GM18520 (cell line): ENCODE data around the gene ACVRL1.

Experiments
- ATAC-seq: cut with Tn5 transposase; IDR thresholded peaks from one replicate; pipeline ENCODE4 v1.9.1; 2021; ENCODE audit not compliant: unreplicated experiment

The ACVRL1 gene

DNA sequence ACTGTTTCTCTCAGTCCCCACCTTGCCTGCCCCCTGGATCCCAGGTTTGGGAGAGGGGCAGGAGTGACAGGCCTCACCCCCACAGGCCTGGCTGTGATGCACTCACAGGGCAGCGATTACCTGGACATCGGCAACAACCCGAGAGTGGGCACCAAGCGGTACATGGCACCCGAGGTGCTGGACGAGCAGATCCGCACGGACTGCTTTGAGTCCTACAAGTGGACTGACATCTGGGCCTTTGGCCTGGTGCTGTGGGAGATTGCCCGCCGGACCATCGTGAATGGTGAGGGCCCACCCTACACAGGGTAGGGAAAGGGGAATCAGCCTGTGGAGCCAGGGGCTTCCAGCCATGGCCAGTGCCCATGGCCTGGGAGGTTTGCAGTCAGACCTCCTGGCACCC lies 8.6 kb downstream of the ACVRL1 start:
- no peak for ATAC-seq

DNA sequence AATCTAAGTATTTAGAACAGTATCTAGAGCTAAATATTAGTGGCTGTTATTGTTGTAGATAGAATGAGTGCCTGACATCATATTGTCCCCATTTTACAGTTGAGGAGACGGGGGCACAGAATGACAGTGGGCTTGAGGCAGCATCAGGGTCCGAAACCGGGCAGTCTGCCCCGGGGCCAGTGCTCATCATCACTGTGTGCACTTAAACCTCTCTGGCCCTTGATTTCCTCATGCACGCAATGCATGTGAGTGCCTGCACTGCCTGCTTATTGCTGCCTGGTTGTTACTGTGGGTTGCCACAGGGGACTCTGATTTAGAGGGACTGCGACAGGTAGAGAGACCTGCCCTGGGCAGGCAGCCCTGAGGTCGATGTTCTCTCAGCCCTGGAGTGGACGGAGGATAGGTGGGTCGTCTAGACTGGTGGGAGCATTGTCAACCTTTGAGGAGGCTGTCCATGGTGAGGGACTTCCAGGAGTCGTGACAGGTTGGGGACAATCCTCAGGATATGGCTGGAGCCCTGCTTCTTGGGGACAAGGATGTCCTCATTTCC lies 9.8 kb downstream of the ACVRL1 start:
- ATAC-seq = no peak

DNA sequence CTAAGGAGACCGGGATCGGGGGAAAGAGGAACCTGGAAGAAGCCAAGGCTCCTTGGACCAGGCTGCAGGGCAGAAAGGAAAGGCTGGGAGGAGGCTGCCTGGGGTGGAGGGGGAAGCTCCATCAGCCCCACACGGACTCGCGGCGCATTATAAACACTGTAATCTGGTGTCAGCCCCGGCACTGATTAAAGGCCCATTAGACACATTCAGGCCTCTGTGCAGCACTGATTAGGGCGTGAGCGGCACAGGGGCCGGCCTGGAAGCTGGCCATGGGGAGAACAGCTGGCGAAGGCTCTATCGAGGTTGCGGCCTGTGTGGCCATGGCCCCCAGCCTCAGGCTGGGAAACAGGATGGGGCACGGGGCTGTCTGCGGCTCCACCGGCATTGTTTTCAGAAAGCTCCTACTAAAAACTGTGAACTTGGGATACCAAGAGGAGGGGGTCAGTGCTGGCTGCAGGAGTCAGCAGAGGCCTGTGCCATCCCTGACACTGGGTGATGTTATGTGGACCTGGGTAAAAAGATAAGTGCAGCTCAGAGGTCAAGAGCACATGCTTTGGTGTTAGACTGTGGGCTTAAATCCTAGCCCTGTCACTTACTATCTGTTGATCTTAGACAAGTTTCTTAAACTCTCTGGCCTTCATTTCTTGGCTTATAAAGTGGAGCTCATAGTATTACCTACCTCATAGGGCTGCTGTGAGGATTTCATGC lies 10.6 kb downstream of the ACVRL1 start:
- no peak for ATAC-seq

DNA sequence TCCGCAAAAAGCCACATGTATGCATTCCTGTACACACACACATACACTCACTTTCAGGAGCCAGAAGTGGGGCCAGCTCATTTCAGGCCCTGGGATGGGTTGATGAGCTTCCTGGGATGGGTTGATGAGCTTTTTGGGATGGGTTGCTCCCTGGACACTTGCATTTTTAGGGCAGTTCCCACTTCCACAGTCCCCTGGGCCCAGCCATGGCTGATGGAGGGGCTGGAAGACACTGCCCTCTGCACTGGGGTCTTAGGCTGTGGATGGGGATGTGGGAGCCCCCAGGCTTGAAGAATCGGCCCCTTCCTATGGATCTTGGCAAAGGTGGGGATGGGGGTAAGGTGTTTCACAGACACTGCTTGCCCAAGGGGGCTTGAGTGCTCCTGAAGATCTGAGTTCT lies 12.7 kb downstream of the ACVRL1 start:
- no peak for ATAC-seq

DNA sequence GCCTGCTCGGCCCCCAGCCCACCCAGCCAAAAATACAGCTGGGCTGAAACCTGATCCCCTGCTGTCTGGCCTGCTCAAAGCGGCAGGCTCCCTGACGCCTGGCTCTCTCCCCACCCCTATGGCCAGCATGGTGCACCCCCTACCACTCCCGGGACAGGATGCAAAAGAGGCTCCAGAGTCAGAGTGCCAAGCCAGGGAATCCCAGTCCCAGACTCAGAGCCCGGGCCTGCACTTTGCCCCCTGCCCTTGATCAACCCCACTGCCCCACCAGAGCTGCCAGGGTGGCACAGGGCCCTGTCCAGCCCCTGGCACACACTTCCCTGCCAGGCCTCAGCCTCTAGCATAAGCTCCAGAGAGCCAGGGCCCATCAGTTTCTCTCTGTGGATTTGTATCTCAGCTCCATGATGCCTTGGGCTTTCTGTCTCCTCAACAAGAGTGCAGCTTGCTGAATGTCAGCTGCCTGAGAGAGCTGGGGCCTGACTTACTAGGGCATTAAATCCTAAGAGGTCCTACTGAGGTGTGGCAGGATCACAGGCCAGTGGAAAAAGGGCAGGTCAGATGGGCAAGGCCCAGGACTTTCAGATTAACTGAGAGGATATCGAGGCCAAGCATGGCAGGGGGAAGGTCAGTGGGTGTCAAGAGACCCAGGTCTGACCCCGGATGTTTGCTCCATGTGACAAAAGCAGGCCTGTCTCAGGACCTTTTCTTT lies 13.9 kb downstream of the ACVRL1 start:
- no peak for ATAC-seq

DNA sequence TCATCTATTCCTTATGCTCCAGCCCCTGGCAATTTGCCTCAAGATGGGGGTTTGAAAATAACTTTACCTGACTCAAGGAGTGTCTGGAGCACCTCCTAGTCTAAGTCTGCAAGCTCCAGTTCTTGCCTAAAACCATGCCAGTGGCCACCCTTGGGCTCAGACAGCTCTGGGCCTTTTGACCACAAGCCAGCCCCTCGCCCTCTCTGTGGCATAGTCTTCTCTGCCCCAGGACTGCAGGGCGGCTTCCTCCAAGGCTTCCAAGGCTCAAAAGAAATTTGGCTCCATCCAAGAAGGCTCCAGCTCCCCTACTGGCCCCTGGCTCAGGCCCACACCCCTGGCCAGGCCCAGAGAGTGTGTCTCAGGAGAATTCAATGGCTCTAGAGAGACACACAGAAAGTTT lies 14.8 kb downstream of the ACVRL1 start:
- no peak for ATAC-seq

DNA sequence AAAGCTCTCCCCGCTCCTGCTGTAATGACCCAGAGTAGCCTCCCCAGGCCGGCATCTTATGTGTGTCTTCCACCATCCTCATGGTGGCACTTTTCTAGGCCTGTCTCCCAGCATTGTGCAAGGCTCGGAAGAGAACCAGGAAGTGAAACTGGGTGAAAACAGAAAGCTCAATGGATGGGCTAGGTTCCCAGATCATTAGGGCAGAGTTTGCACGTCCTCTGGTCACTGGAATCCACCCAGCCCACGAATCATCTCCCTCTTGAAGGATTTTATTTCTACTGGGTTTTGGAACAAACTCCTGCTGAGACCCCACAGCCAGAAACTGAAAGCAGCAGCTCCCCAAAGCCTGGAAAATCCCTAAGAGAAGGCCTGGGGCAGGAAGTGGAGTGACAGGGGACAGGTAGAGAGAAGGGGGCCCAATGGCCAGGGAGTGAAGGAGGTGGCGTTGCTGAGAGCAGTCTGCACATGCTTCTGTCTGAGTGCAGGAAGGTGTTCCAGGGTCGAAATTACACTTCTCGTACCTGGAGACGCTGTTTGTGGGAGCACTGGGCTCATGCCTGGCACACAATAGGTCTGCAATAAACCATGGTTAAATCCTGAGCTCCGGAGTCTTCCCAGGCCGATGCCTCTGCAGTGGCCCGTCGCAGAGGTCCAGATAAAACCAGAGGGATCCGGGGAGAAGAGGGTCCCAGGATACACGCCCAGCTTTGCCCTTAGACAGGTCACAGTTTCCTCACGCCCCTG lies 15.6 kb downstream of the ACVRL1 start:
- no peak for ATAC-seq

DNA sequence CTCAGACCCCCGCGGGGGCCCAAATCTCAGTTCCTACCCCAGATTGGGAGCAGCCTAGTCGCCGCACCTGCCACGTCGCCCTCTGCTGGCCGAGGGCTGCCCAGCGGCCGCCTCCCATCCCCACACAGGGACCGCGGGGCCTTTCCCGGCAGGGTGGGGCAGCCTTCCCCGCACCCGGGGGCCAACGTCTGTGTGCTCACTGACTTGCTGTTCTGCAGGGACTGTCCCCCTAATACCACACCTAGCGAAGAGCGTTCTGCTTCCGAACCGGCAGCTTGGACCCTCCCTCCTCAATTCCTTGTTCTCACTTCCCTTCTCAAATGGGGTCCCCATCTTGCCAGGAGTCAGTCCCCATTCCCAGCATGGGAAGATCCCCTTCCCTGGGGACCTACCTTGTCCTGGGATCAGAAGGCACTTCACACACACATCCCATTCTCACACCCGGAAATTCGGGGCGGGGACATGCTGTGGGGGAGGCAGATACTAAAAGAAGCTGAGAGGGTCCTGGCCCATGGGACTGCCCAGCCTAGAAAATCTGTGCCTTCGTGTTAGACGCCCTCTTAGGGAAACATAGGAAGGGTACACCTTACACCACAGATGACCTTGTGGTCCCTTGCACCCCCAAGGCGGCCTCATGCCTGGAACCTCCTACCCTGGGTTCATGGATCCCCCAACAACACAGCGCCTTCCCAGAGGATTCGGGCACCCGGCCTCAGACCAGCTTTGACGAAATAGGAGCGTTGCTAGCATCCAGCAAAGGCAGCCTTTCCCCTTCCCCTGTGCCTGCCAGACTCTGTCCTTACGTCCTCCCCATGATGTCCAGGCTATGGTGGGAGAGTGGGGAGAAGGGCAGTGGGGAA lies 16.4 kb downstream of the ACVRL1 start:
- ATAC-seq = no peak

DNA sequence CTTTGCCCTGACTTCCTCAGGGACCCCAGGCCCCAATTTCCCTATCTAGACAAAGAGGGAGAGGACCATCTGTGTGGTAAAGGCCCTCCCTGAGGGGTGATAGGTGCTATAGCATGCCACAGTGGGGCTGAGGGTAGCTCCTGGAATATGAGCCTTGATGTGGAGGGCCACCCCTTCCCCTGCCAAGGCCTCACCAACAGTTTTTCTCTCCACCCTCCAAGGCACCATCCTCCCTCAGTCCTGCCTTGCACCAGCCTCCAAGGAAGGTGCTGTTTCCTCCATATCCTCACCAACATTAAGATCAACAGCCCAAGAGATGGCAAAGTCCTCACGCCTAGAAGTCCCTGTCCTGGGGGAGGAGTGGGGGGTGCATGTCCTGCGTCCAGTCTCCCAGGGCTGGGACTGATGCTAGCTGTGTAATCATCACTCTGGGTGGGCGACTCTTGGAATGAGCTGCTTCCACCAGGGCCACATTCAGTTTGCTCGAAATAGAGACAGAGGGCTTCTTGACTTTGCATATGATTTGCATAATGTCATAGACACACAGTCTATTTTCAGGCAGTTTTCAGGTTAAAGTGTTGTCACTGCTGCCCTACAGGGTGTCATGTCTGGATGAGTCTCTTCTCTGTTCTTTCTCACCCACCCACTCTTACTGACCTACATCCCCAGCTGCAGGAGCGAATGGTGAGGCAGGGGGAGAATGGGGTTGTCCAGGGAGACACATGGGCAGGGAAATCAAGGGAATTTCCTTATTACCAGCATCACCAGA lies 17.4 kb downstream of the ACVRL1 start:
- ATAC-seq = peak; percentile 55

DNA sequence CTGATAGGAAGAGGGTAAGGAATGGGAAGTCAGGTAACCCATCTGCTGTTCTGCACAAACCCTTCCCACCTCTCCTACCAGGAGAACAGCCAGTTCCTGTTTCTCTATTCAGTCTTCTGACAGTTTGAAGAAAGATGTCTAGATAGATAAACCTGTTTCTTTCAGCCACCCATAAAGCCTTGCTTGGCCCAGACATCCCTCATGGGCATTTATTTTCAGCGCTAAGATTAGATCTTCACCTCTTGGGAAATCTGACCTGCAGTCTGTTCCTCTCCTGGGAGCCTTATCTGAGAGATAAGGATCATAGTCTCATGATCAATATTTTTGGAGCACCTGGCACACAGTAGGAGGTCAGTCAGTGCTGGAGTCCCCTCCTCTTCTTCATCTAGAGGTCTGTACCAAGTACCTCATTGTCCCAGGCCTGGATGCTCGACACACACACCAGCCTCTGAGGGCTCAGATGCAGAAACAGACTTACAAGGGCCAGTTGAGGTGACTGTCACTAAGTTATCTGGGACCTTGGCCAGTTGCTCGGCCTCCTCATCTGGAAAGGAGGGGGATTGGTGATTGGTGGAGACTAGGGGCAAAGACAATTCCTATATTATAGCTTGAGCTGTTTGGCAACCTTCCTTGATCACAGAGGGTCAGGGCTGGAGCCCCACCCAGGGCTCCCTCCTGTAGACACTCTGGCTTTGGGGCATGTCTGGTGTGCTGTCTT lies 18.2 kb downstream of the ACVRL1 start:
- no peak for ATAC-seq

DNA sequence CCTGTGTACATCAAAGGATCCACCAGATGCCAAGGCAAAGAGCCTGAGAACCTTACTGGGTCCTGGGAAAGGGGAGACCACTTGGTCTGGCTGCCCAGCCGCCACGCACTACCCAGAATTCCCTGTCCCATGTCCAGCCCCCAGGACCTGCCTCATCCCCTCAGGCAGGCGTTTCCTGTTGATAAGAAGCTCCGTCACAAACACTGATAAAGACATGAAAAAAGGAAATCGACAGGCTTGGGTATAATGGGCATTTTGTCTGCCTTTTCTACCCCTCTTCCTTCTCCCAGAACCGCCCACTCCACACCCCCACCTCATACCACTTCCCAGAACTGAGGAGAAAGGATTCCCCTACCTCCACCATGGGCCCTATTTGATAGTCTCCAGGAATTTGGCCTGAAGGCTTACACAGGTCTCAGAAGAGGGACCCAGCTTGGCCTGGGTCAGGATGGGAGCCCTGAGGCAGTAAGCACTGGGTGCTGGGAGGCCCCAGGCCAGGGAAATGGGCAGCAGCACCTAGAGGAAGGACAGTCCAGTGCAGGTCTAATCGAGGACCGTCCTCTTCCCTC lies 18.8 kb downstream of the ACVRL1 start:
- no peak for ATAC-seq

DNA sequence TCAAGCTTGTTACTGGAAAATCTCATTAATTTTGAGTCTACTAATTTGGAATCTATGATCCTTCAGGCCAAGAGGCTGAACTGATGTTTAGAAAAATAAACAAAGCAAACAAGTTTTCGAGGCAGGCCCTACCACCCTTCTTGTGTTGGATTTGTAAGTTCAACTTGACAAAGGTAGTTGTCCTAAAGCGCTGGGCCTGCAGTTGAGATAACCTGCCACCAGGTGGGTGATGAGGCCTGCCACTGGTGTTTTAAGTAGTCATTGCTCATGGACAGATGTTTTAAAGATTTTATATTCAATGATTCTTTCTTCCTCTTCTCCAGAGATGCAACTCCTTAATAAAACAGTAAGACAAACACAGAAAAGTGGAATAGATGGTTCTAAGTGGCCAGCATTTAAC lies 19.4 kb downstream of the ACVRL1 start:
- ATAC-seq = no peak

DNA sequence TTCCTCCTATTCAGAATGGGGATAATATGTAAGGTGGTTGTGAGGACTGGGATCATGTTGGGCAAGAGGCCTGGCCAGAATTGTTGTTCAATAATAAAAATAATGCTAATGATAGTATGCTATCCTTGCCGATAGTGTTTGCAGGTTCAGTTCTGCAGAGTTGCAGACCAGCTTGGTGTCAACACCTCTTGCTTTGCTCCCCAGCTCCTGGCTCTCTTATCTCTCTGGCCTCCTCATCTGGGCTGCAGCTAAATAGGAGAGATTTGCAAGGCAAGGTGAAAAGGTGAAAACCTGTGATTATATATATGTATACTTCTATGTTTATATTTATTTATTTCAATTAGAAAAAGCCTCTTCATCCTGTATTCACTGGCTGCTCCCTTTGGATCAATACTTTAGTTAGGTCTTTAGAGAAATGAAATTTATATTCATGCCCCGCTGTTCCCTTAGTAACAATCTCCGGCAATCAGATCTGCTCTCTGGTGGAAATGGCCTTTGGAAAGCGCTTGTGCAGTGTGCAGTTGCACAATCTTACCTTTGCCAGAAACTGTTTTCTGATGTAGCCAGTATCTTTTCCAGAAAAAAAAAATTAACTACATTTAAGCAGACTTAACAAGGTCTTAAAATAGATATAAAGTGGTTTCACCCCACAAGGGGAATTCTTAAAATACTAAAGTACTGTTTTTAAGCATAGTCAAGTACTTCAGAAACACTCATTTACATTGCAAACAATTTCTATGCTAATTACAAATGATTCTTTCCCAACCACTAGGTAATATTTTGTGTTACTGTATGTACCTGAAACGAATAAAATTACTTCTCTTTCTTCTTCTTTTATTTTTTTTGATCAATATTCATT lies 25.1 kb downstream of the ACVRL1 start:
- ATAC-seq = no peak

DNA sequence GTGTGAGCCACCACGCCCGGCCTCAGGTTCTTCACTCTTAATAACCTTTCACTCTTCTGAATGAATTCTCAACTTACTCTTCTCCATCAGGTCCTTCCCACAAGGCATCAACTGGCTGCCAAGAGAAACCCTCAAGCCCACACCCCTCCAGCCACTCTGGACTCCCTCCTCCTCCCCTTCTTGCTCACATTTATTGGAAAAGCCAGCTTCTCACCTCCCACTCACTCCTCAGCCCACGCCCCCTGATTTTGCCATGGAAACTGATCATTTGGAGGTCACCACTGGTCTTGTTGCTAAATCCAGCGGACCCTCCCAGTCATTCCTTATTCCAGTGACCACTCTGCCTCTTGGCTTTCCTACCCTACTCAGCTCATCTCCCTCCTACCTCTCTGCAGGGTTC lies 26.8 kb downstream of the ACVRL1 start:
- no peak for ATAC-seq

DNA sequence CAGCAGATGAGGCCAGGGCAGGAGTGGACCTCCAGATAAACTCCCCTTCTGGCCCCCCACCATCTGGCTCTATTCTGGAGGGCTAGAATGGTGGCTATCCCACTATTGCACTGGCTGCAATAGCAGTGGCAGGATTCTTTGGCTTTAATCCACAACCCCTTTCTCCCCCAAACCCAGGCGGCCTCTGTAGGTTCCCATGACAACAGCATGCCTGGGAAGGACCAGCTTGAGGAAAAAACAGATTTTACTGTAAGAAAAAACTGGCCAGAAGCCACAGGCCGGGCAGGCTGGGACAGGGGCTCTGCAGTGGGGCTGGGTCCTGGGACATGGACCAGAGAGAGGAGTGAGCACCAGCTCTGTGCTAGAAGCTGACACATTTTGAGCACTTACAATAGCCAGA lies 30.6 kb downstream of the ACVRL1 start:
- no peak for ATAC-seq

DNA sequence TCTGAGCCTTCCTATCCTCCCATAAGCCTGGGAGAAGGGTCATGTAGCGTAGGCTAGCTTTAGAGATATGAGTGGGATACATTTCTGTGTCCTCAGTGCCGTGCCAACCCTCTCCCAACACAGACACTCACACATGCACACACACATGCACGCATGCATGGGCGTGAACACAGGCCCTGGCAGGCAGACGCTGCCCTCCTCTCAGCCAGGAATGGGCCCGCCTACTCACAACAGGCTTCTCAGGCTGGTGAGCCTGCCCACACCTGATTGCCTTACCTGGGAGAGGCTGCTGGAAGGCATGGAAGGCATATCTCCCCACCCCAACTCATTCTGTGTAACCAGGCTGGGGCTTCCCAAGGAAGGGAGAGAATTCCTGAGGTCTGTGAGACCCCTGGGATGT lies 31.4 kb downstream of the ACVRL1 start:
- ATAC-seq = no peak

DNA sequence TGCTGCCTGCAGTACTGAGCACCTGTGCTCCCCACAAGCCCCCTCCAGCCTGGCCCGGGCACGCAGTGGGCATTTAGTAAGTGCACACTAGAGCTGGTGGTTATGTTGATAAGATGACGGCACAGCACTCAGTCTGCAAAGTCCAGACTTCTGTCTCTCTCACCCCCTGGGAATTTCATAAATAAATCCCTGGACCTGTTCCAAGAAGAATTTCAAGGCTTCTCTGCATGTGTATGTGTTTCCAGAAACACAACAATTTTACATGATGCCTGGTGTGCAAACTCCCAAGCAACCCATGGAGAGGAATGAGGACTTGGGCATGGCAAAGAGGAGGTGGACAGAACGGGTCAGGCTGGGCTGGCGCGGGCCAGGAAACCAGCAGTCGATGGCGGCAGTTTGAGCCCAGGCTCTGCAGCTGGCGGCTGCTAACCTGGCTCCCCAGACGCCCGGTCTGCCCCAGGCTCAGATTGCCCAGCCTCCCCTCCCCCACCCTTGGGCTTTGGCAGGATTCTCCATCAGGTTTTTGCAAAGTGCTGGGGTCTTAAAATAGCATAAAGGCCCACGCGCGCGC lies 33.8 kb downstream of the ACVRL1 start:
- no peak for ATAC-seq

DNA sequence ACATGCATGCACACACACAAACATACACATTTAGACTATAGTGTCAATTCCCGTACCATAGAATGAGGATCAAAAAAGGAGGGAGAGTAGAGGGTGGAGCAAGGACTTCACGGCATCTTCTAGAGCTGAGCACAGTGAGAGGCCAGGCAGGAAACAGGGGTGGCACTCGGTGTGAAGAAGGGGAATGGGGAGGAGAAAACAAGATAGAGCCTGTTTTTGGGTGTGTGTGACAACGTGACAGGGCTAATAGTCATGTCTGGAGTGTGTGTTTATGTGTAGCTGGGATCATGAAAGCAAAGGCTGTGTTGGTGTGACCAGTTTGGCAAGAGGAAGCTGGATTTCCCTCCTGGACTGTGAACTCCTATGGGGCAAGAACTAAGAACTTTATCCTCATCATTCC lies 34.3 kb downstream of the ACVRL1 start:
- ATAC-seq = no peak
